Progenitor cell of endocrine pancreas (in vitro differentiated cells): ENCODE data around the gene NTMT1. TPM values are rescaled to one million over a fixed set of nuclear protein-coding genes. Genes with fewer than 3 reads are reported as not detected.

Source experiments
- DNase-seq: peaks from one replicate; pipeline ENCODE4 v3.0.0; 2021; ENCODE audit warnings: low spot score; ENCODE audit not compliant: unreplicated experiment
- H3K27ac Mint-ChIP-seq: 2 replicates; pipeline ENCODE4 v1.8.0; 2021; ENCODE audit warnings: mild to moderate bottlenecking, moderate library complexity, mixed read lengths
- H3K27me3 Mint-ChIP-seq: 2 replicates; pipeline ENCODE4 v1.8.0; 2021; ENCODE audit warnings: mixed read lengths
- H3K36me3 Mint-ChIP-seq: 2 replicates; pipeline ENCODE4 v1.8.0; 2022; ENCODE audit warnings: mixed read lengths; ENCODE audit not compliant: insufficient read depth
- H3K4me1 Mint-ChIP-seq: 2 replicates; pipeline ENCODE4 v1.8.0; 2021; ENCODE audit warnings: low read depth, mixed read lengths
- H3K4me3 Mint-ChIP-seq: 2 replicates; pipeline ENCODE4 v1.8.0; 2021; ENCODE audit warnings: low read depth, mild to moderate bottlenecking, moderate library complexity, mixed read lengths
- H3K9me3 Mint-ChIP-seq: 2 replicates; pipeline ENCODE4 v1.8.0; 2021; ENCODE audit warnings: low read depth, mixed read lengths
- total RNA-seq: library from RNA; stranded (reverse); gene quantifications from 2 replicates; pipeline ENCODE4 v1.2.1, GENCODE V29; 2021
- TF ChIP-seq, protein P1 (sequence below): fragments of 200-600 bp; sonication (generic); IDR thresholded peaks from one replicate; pipeline ENCODE4 v1.5.0; 2021; ENCODE audit warnings: antibody characterized with exemption, mild to moderate bottlenecking; ENCODE audit not compliant: unreplicated experiment

Gene NTMT1
- total RNA-seq, 1 donor from 2014 or later: 26.8 TPM

GRCh38 chr9:129678844-129679243 is 52.9 kb downstream of the NTMT1 start:
- TF ChIP-seq, protein P1, sequence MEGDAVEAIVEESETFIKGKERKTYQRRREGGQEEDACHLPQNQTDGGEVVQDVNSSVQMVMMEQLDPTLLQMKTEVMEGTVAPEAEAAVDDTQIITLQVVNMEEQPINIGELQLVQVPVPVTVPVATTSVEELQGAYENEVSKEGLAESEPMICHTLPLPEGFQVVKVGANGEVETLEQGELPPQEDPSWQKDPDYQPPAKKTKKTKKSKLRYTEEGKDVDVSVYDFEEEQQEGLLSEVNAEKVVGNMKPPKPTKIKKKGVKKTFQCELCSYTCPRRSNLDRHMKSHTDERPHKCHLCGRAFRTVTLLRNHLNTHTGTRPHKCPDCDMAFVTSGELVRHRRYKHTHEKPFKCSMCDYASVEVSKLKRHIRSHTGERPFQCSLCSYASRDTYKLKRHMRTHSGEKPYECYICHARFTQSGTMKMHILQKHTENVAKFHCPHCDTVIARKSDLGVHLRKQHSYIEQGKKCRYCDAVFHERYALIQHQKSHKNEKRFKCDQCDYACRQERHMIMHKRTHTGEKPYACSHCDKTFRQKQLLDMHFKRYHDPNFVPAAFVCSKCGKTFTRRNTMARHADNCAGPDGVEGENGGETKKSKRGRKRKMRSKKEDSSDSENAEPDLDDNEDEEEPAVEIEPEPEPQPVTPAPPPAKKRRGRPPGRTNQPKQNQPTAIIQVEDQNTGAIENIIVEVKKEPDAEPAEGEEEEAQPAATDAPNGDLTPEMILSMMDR: no peak
- H3K9me3 Mint-ChIP-seq: no peaks in the 10 kb centered on the region
- DNase-seq: no peak
- H3K27me3 Mint-ChIP-seq: peaks cover 8% of the 10 kb centered on the region
- no peak overlapping the region for H3K4me3 Mint-ChIP-seq
- no peak overlapping the region for H3K27ac Mint-ChIP-seq
- H3K36me3 Mint-ChIP-seq: no peaks in the 10 kb centered on the region
- H3K4me1 Mint-ChIP-seq: no peaks in the 10 kb centered on the region

- Mint-ChIP-seq H3K27me3 (peaks cover 8% of the 10 kb centered on the region), H3K9me3 (no peaks in the 10 kb centered on the region), H3K27ac (no peak overlapping the region), H3K36me3 (no peaks in the 10 kb centered on the region), H3K4me3 (no peak overlapping the region), H3K4me1 (no peaks in the 10 kb centered on the region)
- no peak for DNase-seq
- TF ChIP-seq, protein P1: no peak
Measured at GRCh38 chr9:129679537-129679936, 53.6 kb downstream of the NTMT1 start.

DNA sequence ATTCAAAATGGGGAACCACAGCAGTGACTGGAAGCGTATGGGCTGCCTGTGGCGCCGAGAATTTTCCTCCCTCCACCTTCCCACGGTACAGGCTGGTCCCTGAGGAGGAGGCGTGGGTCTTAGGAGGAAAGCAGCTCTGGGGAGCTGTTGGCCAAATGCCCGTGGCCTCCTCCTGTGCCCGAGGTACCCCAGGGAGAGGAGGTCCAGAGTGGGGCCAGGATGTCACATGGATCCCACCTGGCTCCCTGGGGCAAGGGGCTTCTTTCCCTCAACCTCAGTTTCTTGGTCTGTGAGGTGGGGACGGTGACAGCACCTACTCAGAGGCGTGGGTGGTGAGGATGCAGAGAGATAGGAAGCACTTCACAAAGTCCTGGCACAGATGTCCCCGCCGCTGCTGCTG is 56.0 kb downstream of the NTMT1 start:
- H3K27ac Mint-ChIP-seq: no peak overlapping the region
- no peaks in the 10 kb centered on the region for H3K9me3 Mint-ChIP-seq
- no peaks in the 10 kb centered on the region for H3K4me1 Mint-ChIP-seq
- no peak overlapping the region for H3K4me3 Mint-ChIP-seq
- TF ChIP-seq, protein P1: no peak
- peaks cover 10% of the 10 kb centered on the region for H3K27me3 Mint-ChIP-seq
- no peak for DNase-seq
- H3K36me3 Mint-ChIP-seq: no peaks in the 10 kb centered on the region

DNA sequence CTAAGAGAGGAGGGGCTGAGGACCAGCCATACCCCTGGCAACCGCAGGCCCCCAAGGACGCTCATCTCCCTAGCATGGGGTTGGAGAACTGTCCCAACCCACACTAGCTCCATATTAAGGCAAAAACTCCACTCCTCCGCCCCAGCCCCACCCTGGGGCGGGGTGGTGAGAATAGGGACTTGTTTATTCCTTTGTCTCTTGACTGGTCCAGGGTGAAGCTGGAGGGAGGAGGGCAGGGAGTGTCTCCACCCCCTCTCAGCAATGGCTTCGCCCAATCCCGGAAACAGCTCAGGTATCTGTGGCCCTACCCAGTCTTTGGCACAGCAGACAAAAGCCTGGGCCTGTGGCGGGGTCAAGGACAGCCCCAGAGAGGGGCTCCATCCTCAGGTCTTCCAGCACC is 56.4 kb downstream of the NTMT1 start:
- DNase-seq: no peak
- no peaks in the 10 kb centered on the region for H3K4me1 Mint-ChIP-seq
- H3K36me3 Mint-ChIP-seq: no peaks in the 10 kb centered on the region
- H3K4me3 Mint-ChIP-seq: no peak overlapping the region
- H3K27ac Mint-ChIP-seq: no peak overlapping the region
- TF ChIP-seq, protein P1: no peak
- no peaks in the 10 kb centered on the region for H3K9me3 Mint-ChIP-seq
- peaks cover 8% of the 10 kb centered on the region for H3K27me3 Mint-ChIP-seq

- no peak overlapping the region for H3K27ac Mint-ChIP-seq
- TF ChIP-seq, protein P1: no peak
- H3K4me1 Mint-ChIP-seq: no peaks in the 10 kb centered on the region
- H3K4me3 Mint-ChIP-seq: no peak overlapping the region
- no peaks in the 10 kb centered on the region for H3K9me3 Mint-ChIP-seq
- H3K27me3 Mint-ChIP-seq: peaks cover 12% of the 10 kb centered on the region
- no peaks in the 10 kb centered on the region for H3K36me3 Mint-ChIP-seq
- DNase-seq: no peak
Measured at GRCh38 chr9:129685220-129685932, 59.4 kb downstream of the NTMT1 start.

Other genes with a start within 250 kb of the NTMT1 start
- gene C9orf50, start 5.1 kb upstream of the NTMT1 start, total RNA-seq: 0.27 and 0.43 TPM in 2 replicates
- 19.7 and 20.5 TPM in 2 replicates for gene ASB6, start 16.0 kb downstream of the NTMT1 start, total RNA-seq
- 0.79 and 0.91 TPM in 2 replicates for gene PRRX2, start 39.5 kb downstream of the NTMT1 start, total RNA-seq
- gene PTGES, start 126.9 kb downstream of the NTMT1 start, total RNA-seq: 0.19 TPM in 1 of 2 replicates, not detected in the other
- 14.7 and 19.8 TPM in 2 replicates for gene TOR1B, start 177.0 kb downstream of the NTMT1 start, total RNA-seq
- gene TOR1A, start 198.0 kb downstream of the NTMT1 start, total RNA-seq: 33.1 and 39.0 TPM in 2 replicates
- 30.4 and 30.8 TPM in 2 replicates for gene C9orf78, start 209.1 kb downstream of the NTMT1 start, total RNA-seq
- gene USP20, start 209.3 kb downstream of the NTMT1 start, total RNA-seq: 41.2 and 41.8 TPM in 2 replicates